ENCODE results near the gene AKT2.

GRCh38 chr19:40331052-40331451, 45.9 kb upstream of the AKT2 start:
- TF ChIP-seq, protein P1, sequence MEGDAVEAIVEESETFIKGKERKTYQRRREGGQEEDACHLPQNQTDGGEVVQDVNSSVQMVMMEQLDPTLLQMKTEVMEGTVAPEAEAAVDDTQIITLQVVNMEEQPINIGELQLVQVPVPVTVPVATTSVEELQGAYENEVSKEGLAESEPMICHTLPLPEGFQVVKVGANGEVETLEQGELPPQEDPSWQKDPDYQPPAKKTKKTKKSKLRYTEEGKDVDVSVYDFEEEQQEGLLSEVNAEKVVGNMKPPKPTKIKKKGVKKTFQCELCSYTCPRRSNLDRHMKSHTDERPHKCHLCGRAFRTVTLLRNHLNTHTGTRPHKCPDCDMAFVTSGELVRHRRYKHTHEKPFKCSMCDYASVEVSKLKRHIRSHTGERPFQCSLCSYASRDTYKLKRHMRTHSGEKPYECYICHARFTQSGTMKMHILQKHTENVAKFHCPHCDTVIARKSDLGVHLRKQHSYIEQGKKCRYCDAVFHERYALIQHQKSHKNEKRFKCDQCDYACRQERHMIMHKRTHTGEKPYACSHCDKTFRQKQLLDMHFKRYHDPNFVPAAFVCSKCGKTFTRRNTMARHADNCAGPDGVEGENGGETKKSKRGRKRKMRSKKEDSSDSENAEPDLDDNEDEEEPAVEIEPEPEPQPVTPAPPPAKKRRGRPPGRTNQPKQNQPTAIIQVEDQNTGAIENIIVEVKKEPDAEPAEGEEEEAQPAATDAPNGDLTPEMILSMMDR (IDR thresholded peaks at IDR 0.05) = no peak
- no peak for TF ChIP-seq POLR2A (IDR thresholded peaks at IDR 0.05)

Data from breast epithelium (tissue), 3 donors.